ENCODE results near the gene RTEL1.
"Not testable (repeated sequence)": the region's sequence is repeated elsewhere in the genome, so short reads cannot be mapped to it uniquely, and the experiment has no call there.

Gene RTEL1

GRCh38 chr20:63622096-63622495 lies 36.0 kb upstream of the RTEL1 start:
- in situ Hi-C loops (cut with HindIII; ENCODE audit: low pct_unique_long_range_greater_than_20kb, low sequenced_read_pairs) = no loop called here
- DNase-seq (ENCODE audit: low read depth in 1 of 2, low spot score in 1 of 2) = no peak
- TF ChIP-seq JUND (IDR thresholded peaks at IDR 0.05; ENCODE audit: low read depth) = no peak

GRCh38 chr20:63622732-63623131 lies 35.4 kb upstream of the RTEL1 start:
- no peak for TF ChIP-seq JUND (IDR thresholded peaks at IDR 0.05; ENCODE audit: low read depth)
- DNase-seq (ENCODE audit: low read depth in 1 of 2, low spot score in 1 of 2) = no peak
- in situ Hi-C loops (cut with HindIII; ENCODE audit: low pct_unique_long_range_greater_than_20kb, low sequenced_read_pairs) = no loop called here

- TF ChIP-seq JUND (IDR thresholded peaks at IDR 0.05; ENCODE audit: low read depth) = no peak
- no peak for DNase-seq (ENCODE audit: low read depth in 1 of 2, low spot score in 1 of 2)
- in situ Hi-C loops (cut with HindIII; ENCODE audit: low pct_unique_long_range_greater_than_20kb, low sequenced_read_pairs) = no loop called here
These were observed 33.6 kb upstream of the RTEL1 start for GRCh38 chr20:63624486-63624885.

- DNase-seq (ENCODE audit: low read depth in 1 of 2, low spot score in 1 of 2) = peak in 1 of 2 experiments; percentile 30
- in situ Hi-C loops (cut with HindIII; ENCODE audit: low pct_unique_long_range_greater_than_20kb, low sequenced_read_pairs) = no loop called here
- no peak for TF ChIP-seq JUND (IDR thresholded peaks at IDR 0.05; ENCODE audit: low read depth)
These were observed 32.2 kb upstream of the RTEL1 start for GRCh38 chr20:63625771-63626423.

GRCh38 chr20:63626424-63627128 lies 31.5 kb upstream of the RTEL1 start, which contains the start of gene GMEB2:
Gene GMEB2 (minus strand): TSS chr20:63627101. CDS start chr20:63619397, 7,704 bp downstream.
- in situ Hi-C loops (cut with HindIII; ENCODE audit: low pct_unique_long_range_greater_than_20kb, low sequenced_read_pairs) = no loop called here
- TF ChIP-seq JUND (IDR thresholded peaks at IDR 0.05; ENCODE audit: low read depth) = no peak
- peak; percentile 88 to 97 for DNase-seq (ENCODE audit: low read depth in 1 of 2, low spot score in 1 of 2)

GRCh38 chr20:63627129-63627750 lies 30.9 kb upstream of the RTEL1 start:
- in situ Hi-C loops (cut with HindIII; ENCODE audit: low pct_unique_long_range_greater_than_20kb, low sequenced_read_pairs) = no loop called here
- DNase-seq (ENCODE audit: low read depth in 1 of 2, low spot score in 1 of 2) = peak; percentile 98
- no peak for TF ChIP-seq JUND (IDR thresholded peaks at IDR 0.05; ENCODE audit: low read depth)

- no peak for DNase-seq (ENCODE audit: low read depth in 1 of 2, low spot score in 1 of 2)
- no peak for TF ChIP-seq JUND (IDR thresholded peaks at IDR 0.05; ENCODE audit: low read depth)
- in situ Hi-C loops (cut with HindIII; ENCODE audit: low pct_unique_long_range_greater_than_20kb, low sequenced_read_pairs) = no loop called here
These were observed 30.3 kb upstream of the RTEL1 start for GRCh38 chr20:63627751-63628245.

GRCh38 chr20:63628246-63628975 lies 29.7 kb upstream of the RTEL1 start:
- peak; percentile 90 to 91 for DNase-seq (ENCODE audit: low read depth in 1 of 2, low spot score in 1 of 2)
- TF ChIP-seq JUND (IDR thresholded peaks at IDR 0.05; ENCODE audit: low read depth) = no peak
- in situ Hi-C loops (cut with HindIII; ENCODE audit: low pct_unique_long_range_greater_than_20kb, low sequenced_read_pairs) = no loop called here

- not testable (repeated sequence) for DNase-seq (ENCODE audit: low read depth in 1 of 2, low spot score in 1 of 2)
These were observed 27.2 kb upstream of the RTEL1 start for GRCh38 chr20:63630956-63631355.

GRCh38 chr20:63631426-63631825 lies 26.7 kb upstream of the RTEL1 start:
- in situ Hi-C loops (cut with HindIII; ENCODE audit: low pct_unique_long_range_greater_than_20kb, low sequenced_read_pairs); DNase-seq (ENCODE audit: low read depth in 1 of 2, low spot score in 1 of 2): not testable (repeated sequence)

More at GRCh38 chr20:63630956-63631355, 27.2 kb upstream of the RTEL1 start:
- in situ Hi-C loops (cut with HindIII; ENCODE audit: low pct_unique_long_range_greater_than_20kb, low sequenced_read_pairs) = not testable (repeated sequence)

- TF ChIP-seq JUND (IDR thresholded peaks at IDR 0.05; ENCODE audit: low read depth) = no peak
- in situ Hi-C loops (cut with HindIII; ENCODE audit: low pct_unique_long_range_greater_than_20kb, low sequenced_read_pairs) = no loop called here
- DNase-seq (ENCODE audit: low read depth in 1 of 2, low spot score in 1 of 2) = no peak
These were observed 24.4 kb upstream of the RTEL1 start for GRCh38 chr20:63633732-63634131.

- in situ Hi-C loops (cut with HindIII; ENCODE audit: low pct_unique_long_range_greater_than_20kb, low sequenced_read_pairs) = no loop called here
- DNase-seq (ENCODE audit: low read depth in 1 of 2, low spot score in 1 of 2) = no peak
These were observed 22.5 kb upstream of the RTEL1 start for GRCh38 chr20:63635431-63636141.

More at GRCh38 chr20:63635431-63636141, 22.5 kb upstream of the RTEL1 start:
- no peak for TF ChIP-seq JUND (IDR thresholded peaks at IDR 0.05; ENCODE audit: low read depth)

Data from T47D (cell line).